Parathyroid adenoma (tissue), 2 donors: ENCODE results near the gene HLA-DQB1.
"Not testable (repeated sequence)": the region's sequence is repeated elsewhere in the genome, so short reads cannot be mapped to it uniquely, and the experiment has no call there.

Source experiments
- H2AFZ ChIP-seq: fragments of 300-600 bp; sonication (generic); one replicate; pipeline ENCODE4 v1.7.0; 2017; ENCODE audit warnings: antibody characterized with exemption, mild to moderate bottlenecking
- H3K27ac ChIP-seq: fragments of 300-600 bp; sonication (generic); one replicate; pipeline ENCODE4 v1.7.0; 2017
- H3K27me3 ChIP-seq: fragments of 300-600 bp; sonication (generic); one replicate; pipeline ENCODE4 v1.7.0; 2017; ENCODE audit warnings: low read length; ENCODE audit not compliant: control insufficient read depth, insufficient read depth
- H3K36me3 ChIP-seq: fragments of 300-600 bp; sonication (generic); one replicate; pipeline ENCODE4 v1.7.0; 2017; ENCODE audit warnings: low read length; ENCODE audit not compliant: control insufficient read depth, insufficient read depth
- H3K4me1 ChIP-seq: fragments of 300-600 bp; sonication (generic); one replicate; pipeline ENCODE4 v1.7.0; 2017; ENCODE audit warnings: control low read depth
- H3K4me2 ChIP-seq: fragments of 300-600 bp; sonication (generic); one replicate; pipeline ENCODE4 v1.7.0; 2017; ENCODE audit warnings: low read length
- H3K4me3 ChIP-seq: fragments of 300-600 bp; sonication (generic); one replicate; pipeline ENCODE4 v1.7.0; 2017; ENCODE audit warnings: low read depth, low read length
- H3K79me2 ChIP-seq: fragments of 300-600 bp; sonication (generic); one replicate; pipeline ENCODE4 v1.7.0; 2017; ENCODE audit warnings: control low read depth
- H3K9ac ChIP-seq: fragments of 300-600 bp; sonication (generic); one replicate; pipeline ENCODE4 v1.7.0; 2017; ENCODE audit warnings: mild to moderate bottlenecking
- H3K9me3 ChIP-seq: fragments of 300-600 bp; sonication (generic); one replicate; pipeline ENCODE4 v1.7.0; 2017; ENCODE audit warnings: low read length; ENCODE audit not compliant: control insufficient read depth
- CTCF ChIP-seq: fragments of 300-600 bp; sonication (generic); IDR thresholded peaks from one replicate; pipeline ENCODE4 v1.7.0; 2017; ENCODE audit warnings: antibody characterized with exemption, mild to moderate bottlenecking
- donor health status: primary hyperparathyroidism.

Gene HLA-DQB1

GRCh38 chr6:32638532-32639219 lies 27.8 kb downstream of the HLA-DQB1 start:
- Histone ChIP-seq H3K4me2 (no peak overlapping the region), H3K79me2 (no peaks in the 10 kb centered on the region), H3K4me1 (no peaks in the 10 kb centered on the region), H2AFZ (no peak overlapping the region), H3K9ac (no peak overlapping the region), H3K27ac (no peak overlapping the region), H3K36me3 (no peaks in the 10 kb centered on the region), H3K4me3 (no peak overlapping the region), H3K9me3 (no peaks in the 10 kb centered on the region), H3K27me3 (no peaks in the 10 kb centered on the region)
- TF ChIP-seq CTCF, result no peak

- H3K9me3 ChIP-seq, result no peaks in the 10 kb centered on the region
- H3K36me3 ChIP-seq, result no peaks in the 10 kb centered on the region
- H3K27ac ChIP-seq, result no peak overlapping the region
- H3K79me2 ChIP-seq, result no peaks in the 10 kb centered on the region
- no peaks in the 10 kb centered on the region for H3K27me3 ChIP-seq
- TF ChIP-seq CTCF, result no peak
- no peak overlapping the region for H3K9ac ChIP-seq
- no peak overlapping the region for H3K4me3 ChIP-seq
- H3K4me1 ChIP-seq, result no peaks in the 10 kb centered on the region
- no peak overlapping the region for H3K4me2 ChIP-seq
- no peak overlapping the region for H2AFZ ChIP-seq
Measured at GRCh38 chr6:32637883-32638282, 28.6 kb downstream of the HLA-DQB1 start.

DNA sequence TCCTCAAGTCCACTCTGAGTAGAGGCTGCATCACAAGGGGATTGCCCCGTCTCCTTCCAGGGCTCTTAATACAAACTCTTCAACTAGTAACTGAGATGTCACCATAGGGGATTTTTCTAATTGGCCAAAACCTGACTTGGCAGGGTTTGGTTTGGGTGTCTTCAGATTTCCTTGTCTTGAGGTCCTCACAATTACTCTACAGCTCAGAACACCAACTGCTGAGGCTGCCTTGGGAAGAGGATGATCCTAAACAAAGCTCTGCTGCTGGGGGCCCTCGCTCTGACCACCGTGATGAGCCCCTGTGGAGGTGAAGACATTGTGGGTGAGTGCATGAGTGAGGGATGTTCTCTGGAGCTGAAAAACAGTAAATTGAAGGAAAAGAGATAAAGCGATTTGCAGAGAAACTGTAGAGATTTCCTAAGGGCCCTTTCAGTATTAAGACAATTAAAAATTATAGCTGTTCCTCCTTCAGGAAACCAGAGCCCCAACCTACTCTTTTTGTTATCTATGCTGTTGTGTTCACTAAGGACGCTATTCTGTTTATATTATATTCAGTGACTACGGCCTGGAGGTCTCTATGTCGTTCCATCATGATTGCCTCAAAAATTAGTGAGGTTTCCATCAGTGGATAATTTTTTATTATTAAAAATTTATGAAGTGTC lies 29.1 kb downstream of the HLA-DQB1 start, which contains the start of gene HLA-DQA1:
Gene HLA-DQA1, plus strand, starts transcription at position 188 of the 662 bp plus-strand sequence. Its CDS starts 53 bp downstream, at position 241.
- H3K9ac ChIP-seq, result no peak within 1 kb of the TSS

GRCh38 chr6:32635526-32636123 lies 30.8 kb downstream of the HLA-DQB1 start:
- Histone ChIP-seq H2AFZ (no peak overlapping the region), H3K9me3 (no peaks in the 10 kb centered on the region), H3K4me3 (no peak overlapping the region), H3K9ac (no peak overlapping the region), H3K27ac (no peak overlapping the region), H3K27me3 (no peaks in the 10 kb centered on the region), H3K4me2 (no peak overlapping the region), H3K36me3 (no peaks in the 10 kb centered on the region), H3K4me1 (no peaks in the 10 kb centered on the region), H3K79me2 (no peaks in the 10 kb centered on the region)
- TF ChIP-seq CTCF, result no peak

More for the DNA sequence above, 29.1 kb downstream of the HLA-DQB1 start, which contains the start of gene HLA-DQA1:
- H3K4me1 ChIP-seq, result no peaks in the 10 kb centered on the region
- no peaks in the 10 kb centered on the region for H3K79me2 ChIP-seq
- no peak within 1 kb of the TSS for H3K4me2 ChIP-seq
- H3K36me3 ChIP-seq, result no peaks in the 10 kb centered on the region
- no peaks in the 10 kb centered on the region for H3K27me3 ChIP-seq
- TF ChIP-seq CTCF, result no peak
- H2AFZ ChIP-seq, result no peak within 1 kb of the TSS
- no peak within 1 kb of the TSS for H3K4me3 ChIP-seq
- no peaks in the 10 kb centered on the region for H3K9me3 ChIP-seq
- no peak within 1 kb of the TSS for H3K27ac ChIP-seq

- not testable (repeated sequence) for H3K4me3 ChIP-seq, H2AFZ ChIP-seq, H3K27me3 ChIP-seq, H3K27ac ChIP-seq, H3K9ac ChIP-seq, H3K9me3 ChIP-seq, H3K79me2 ChIP-seq, H3K4me1 ChIP-seq, H3K4me2 ChIP-seq, H3K36me3 ChIP-seq
Measured at GRCh38 chr6:32629793-32630192, 36.7 kb downstream of the HLA-DQB1 start.
